Tibial artery (tissue), 4 donors: Measurements from ENCODE around the gene MRM2.
A peak's percentile ranks its signal among the peaks of the same experiment; 100 is the strongest.

Source experiments
- DNase-seq, 2 donors: peaks; one replicate each; pipeline ENCODE4 v3.0.0-alpha.2; 2019
- H3K27ac ChIP-seq, 2 donors: fragments of 200-600 bp; sonication (generic) in 1 of 2; 1 replicate in 1 of 2; 2 replicates in 1 of 2; pipeline ENCODE4 v1.5.1; 2018 to 2019; ENCODE audit warnings: mild to moderate bottlenecking in 1 of 2
- H3K27me3 ChIP-seq, 2 donors: fragments of 200-600 bp; sonication (generic) in 1 of 2; one replicate each; pipeline versions ENCODE4 v1.5.1 to v1.6.0; 2016 to 2019
- H3K36me3 ChIP-seq, 3 donors: fragments of 200-600 bp; sonication (generic) in 2 of 3; one replicate each; pipeline ENCODE4 v1.5.1; 2016 to 2019; ENCODE audit warnings: mild to moderate bottlenecking in 2 of 3
- H3K4me1 ChIP-seq, 4 donors: fragments of 200-600 bp; sonication (generic) in 2 of 4; 1 replicate in 3 of 4; 2 replicates in 1 of 4; pipeline ENCODE4 v1.5.1; 2016 to 2019
- H3K4me3 ChIP-seq, 2 donors: fragments of 200-600 bp; sonication (generic) in 1 of 2; 1 replicate in 1 of 2; 2 replicates in 1 of 2; pipeline ENCODE4 v1.5.1; 2018 to 2019; ENCODE audit warnings: mild to moderate bottlenecking in 2 of 2
- H3K9me3 ChIP-seq, 3 donors: fragments of 200-600 bp; sonication (generic) in 1 of 3; one replicate each; pipeline ENCODE4 v1.5.1; 2016 to 2019
- CTCF ChIP-seq, 2 experiments: fragments of 200-600 bp in 1 of 2; fragments of 450-650 bp in 1 of 2; IDR thresholded peaks; one replicate each; pipeline ENCODE4 v1.5.1; 2017 to 2019; ENCODE audit warnings: antibody characterized with exemption in 2 of 2, mild to moderate bottlenecking in 1 of 2, moderate library complexity in 1 of 2
- intact Hi-C: fragments of 100-400 bp; cut with DNase I; formaldehyde crosslinking; loops from one replicate; pipeline ENCODE4 v1.15.0; 2023; ENCODE audit warnings: low total_unique reads

The MRM2 gene

DNA sequence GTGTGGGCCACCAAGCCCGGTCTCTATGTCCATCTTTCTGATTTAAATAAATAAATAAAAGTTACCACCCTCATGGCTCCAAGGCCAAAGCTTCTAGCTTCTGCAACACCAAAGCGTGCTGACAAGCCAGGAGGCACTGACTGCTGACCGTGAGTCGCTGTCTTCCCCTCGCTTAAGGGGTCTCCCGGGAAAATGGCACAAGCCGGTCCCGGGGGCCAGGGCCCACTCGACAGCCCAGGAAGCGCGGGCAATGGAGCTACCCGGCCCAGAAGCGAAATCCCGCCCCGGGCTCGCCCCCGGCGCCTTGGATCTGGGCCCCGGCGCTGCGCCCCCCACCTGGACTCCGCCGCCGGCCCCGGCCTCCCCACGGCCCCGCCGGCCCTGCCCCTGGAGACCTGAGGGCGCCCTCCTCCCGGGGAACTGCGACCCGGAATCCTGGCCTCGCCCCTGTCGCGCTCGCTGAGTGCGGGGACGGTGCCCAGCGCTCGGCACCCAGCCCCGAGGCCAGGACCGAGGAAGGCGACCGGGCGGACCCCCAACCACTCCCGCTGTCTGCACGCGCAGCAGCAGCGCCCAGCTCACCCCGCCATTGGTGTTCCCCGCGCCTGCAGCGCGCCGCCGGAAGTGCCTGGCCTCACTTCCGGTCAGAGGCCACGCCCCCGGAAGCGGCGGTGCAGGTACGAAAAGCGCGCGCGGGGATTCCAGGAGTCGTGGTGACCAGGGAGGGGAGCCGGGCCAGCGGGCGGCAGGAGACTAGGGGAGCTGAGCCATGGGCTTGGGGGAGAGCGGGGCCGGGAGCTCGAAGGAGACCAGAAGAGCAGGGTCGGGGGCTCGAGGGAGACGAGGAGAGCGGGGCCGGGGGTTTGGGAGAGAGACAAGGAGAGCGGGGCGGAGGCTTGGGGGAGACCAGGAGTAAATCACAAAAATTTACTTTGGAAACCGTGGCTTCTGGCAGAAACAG is at the start of gene MRM2, which contains the start of gene NUDT1:
Gene MRM2, minus strand, starts transcription at position 626 of the 961 bp plus-strand sequence. Its CDS starts 36 bp downstream, at position 590.
Gene NUDT1, plus strand, starts transcription at position 647 of the 961 bp plus-strand sequence. CDS start 2,349 bp downstream, outside the sequence.
- intact Hi-C loops = loop anchor here (5.0 kb wide), 2 partner anchors 110 to 785 kb away; partner anchors contain the start of genes EIF3B and MICALL2
- peaks cover 0 to 27% (median 18%) of the 10 kb centered on the region in 4 donors for H3K4me1 ChIP-seq
- peak within 1 kb of the TSS; percentile 64 for H3K27ac ChIP-seq

GRCh38 chr7:2290877-2291276 is 48.9 kb upstream of the MRM2 start:
- H3K36me3 ChIP-seq = no peaks in the 10 kb centered on the region
- no peaks in the 10 kb centered on the region for H3K9me3 ChIP-seq
- TF ChIP-seq CTCF (IDR thresholded peaks at IDR 0.05) = no peak
- no peak overlapping the region for H3K27ac ChIP-seq
- no peak for DNase-seq
- no peaks in the 10 kb centered on the region for H3K27me3 ChIP-seq
- no peaks in the 10 kb centered on the region for H3K4me1 ChIP-seq
- H3K4me3 ChIP-seq = no peak overlapping the region
- intact Hi-C loops = no loop called here

More for the DNA sequence above, at the start of gene MRM2, which contains the start of gene NUDT1:
- Histone ChIP-seq H3K36me3 (peaks cover 6 to 28% (median 10%) of the 10 kb centered on the region in 3 donors), H3K27me3 (no peaks in the 10 kb centered on the region), H3K9me3 (no peaks in the 10 kb centered on the region), H3K4me3 (peak within 1 kb of the TSS; percentile 84 to 88)
- peak; percentile 81 to 87 for DNase-seq
- no peak for TF ChIP-seq CTCF (IDR thresholded peaks at IDR 0.05)

GRCh38 chr7:2289621-2290020 is 47.6 kb upstream of the MRM2 start:
- Histone ChIP-seq H3K4me3 (no peak overlapping the region), H3K9me3 (no peaks in the 10 kb centered on the region), H3K36me3 (no peaks in the 10 kb centered on the region), H3K27ac (no peak overlapping the region), H3K4me1 (no peaks in the 10 kb centered on the region), H3K27me3 (no peaks in the 10 kb centered on the region)
- intact Hi-C loops = no loop called here
- TF ChIP-seq CTCF (IDR thresholded peaks at IDR 0.05) = no peak
- no peak for DNase-seq

DNA sequence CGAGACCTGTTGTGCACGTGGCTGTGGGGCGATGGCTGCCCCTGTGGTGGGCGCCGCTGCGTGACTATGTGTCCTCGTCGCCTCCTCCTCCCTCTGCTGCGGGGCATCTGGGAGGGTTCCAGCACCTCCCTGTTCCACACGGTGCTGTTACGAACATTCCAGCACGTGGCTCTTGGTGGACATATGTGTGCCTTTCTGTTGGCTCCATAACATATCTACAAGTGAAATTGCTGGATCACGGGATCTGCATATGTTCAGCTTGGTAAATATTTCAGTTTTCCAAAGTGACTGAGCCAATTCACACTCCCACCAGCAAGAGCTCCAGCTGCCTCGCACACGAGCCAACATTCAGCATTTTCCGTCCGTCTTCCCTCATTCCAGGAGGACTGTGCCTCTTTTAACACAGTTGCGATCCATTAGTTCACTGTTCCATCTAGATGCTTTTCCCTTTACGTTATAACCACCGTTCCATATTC is 47.1 kb upstream of the MRM2 start:
- TF ChIP-seq CTCF (IDR thresholded peaks at IDR 0.05) = no peak
- DNase-seq = no peak
- intact Hi-C loops = no loop called here

DNA sequence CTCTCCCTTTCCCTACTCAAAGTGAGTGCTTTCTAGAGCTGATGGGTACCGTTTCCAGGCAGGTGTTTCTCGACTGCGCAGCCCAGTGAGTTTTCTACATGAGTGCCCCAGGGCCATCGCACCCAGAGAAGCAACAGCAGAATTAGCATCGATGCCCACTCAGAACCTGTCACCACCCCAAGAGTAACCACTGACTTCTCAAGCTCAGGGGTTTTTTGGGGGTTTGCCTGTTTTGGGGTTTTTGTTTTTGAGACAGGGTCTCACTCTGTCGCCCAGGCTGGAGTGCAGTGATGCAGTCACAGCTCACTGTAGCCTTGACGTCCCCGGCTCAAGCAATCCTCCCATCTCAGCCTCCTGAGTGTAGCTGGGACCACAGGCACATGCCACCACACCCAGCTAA is 46.5 kb upstream of the MRM2 start:
- H3K4me1 ChIP-seq = no peaks in the 10 kb centered on the region
- no peaks in the 10 kb centered on the region for H3K27me3 ChIP-seq
- H3K4me3 ChIP-seq = no peak overlapping the region
- DNase-seq = no peak
- H3K27ac ChIP-seq = no peak overlapping the region
- intact Hi-C loops = no loop called here
- H3K36me3 ChIP-seq = no peaks in the 10 kb centered on the region
- no peak for TF ChIP-seq CTCF (IDR thresholded peaks at IDR 0.05)
- H3K9me3 ChIP-seq = no peaks in the 10 kb centered on the region

More for the DNA sequence above, 47.1 kb upstream of the MRM2 start:
- no peaks in the 10 kb centered on the region for H3K4me1 ChIP-seq
- H3K9me3 ChIP-seq = no peaks in the 10 kb centered on the region
- H3K4me3 ChIP-seq = no peak overlapping the region
- no peaks in the 10 kb centered on the region for H3K36me3 ChIP-seq
- no peaks in the 10 kb centered on the region for H3K27me3 ChIP-seq
- no peak overlapping the region for H3K27ac ChIP-seq
